ENCODE data around the gene PRKG2.

The PRKG2 gene

DNA sequence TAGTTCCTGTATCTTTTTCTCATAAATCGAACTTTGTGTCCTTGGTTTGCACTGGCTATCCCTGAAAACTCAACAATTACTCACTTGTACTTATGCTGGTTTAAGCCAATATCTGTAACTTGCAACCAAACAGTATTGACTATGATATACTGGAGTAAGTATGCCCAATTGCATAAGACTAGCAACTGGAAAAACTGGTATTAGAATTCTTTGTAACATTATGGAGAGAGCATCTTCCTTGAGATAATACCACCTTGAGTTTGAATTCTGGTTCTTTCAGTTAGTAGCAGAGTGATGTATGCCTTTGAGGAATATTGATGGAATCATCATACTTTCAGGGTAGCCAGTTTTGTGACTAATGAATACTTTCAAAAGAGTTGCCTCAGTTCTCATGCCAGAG lies 156.4 kb downstream of the PRKG2 start:
- TF ChIP-seq, protein P1, sequence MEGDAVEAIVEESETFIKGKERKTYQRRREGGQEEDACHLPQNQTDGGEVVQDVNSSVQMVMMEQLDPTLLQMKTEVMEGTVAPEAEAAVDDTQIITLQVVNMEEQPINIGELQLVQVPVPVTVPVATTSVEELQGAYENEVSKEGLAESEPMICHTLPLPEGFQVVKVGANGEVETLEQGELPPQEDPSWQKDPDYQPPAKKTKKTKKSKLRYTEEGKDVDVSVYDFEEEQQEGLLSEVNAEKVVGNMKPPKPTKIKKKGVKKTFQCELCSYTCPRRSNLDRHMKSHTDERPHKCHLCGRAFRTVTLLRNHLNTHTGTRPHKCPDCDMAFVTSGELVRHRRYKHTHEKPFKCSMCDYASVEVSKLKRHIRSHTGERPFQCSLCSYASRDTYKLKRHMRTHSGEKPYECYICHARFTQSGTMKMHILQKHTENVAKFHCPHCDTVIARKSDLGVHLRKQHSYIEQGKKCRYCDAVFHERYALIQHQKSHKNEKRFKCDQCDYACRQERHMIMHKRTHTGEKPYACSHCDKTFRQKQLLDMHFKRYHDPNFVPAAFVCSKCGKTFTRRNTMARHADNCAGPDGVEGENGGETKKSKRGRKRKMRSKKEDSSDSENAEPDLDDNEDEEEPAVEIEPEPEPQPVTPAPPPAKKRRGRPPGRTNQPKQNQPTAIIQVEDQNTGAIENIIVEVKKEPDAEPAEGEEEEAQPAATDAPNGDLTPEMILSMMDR (IDR thresholded peaks at IDR 0.05): no peak

DNA sequence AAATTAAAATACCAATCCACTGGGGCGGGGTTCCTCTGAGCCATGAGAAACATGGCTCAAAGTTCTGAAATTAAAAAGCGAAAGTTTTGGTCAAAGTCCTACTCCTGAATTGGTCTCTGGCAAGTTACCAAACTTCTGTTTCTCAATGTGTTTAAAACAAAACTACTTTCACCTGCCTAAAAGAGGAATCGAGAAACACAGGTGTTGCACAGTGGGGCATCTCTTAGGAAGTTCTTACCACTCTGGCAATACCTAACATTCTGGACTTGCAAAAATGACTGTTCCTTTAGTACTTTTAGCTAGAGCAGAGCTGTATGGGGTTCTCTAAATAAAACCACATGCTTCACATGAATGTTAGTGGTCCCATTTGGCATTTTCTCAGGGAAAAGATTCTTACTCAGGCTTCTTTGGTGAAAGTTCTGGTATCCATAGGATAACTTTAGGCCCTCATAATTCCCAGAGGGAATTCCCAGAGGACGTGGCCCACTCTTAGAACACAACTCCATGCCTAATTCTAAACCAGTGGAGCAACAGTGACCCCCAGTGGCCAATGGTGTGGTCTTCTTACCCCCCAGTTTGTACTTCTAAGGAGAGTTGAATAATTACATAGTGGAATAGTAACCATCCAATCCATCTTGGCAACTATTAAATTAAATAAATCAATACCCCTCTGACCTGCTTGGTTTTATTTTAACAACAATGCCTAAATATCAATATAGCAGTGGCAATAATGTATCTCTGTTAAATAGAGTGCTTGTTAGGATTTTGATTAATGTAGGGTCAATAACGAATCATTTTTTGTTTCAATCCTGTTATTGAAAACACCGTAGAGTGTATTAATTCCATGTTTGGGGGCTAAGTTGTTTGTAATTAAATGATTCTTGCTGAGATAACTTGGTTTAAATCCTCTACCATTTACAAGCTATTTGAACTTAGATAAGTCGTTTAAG lies 162.6 kb downstream of the PRKG2 start:
- TF ChIP-seq, protein P1 (IDR thresholded peaks at IDR 0.05): peak; percentile 73

DNA sequence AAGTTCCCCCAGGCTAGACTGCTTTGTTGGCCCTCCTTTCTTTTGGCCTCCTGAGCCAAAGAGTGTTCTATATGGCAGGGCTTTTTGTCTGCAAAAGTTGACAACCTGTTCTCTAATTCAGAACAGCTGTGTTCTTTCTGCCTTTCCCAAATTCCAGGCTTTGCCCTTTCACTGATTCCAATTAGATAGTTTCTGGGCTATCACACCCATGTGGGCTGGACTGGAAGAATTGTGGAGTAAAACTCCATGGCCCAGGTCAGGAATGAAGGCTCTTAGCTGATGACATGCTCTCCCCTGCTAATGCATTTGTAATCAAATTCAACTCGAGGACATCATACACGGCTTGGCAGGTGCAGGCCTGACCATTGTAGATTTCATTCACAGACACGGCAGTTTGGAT lies 165.1 kb downstream of the PRKG2 start:
- TF ChIP-seq, protein P1 (IDR thresholded peaks at IDR 0.05): no peak

DNA sequence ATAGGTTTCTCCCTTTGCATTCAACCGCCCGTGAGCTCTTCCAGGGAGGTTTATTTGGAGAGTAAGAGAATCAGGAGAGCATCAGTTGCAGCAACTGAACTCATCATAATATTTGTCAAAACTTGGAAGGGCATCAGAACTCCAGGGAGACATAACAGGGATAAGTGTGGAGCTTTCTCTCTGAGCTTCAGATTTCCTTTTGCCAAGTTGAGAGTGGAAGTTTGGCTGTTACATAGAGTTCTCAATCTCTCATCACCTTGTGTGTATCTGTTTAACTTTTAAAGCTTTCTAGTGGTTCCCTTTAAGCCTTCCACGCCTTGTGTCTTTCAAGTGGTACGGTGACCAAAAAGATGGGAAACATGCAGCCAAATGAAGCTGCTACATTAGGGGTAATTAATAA lies 165.7 kb downstream of the PRKG2 start:
- TF ChIP-seq, protein P1 (IDR thresholded peaks at IDR 0.05): no peak

DNA sequence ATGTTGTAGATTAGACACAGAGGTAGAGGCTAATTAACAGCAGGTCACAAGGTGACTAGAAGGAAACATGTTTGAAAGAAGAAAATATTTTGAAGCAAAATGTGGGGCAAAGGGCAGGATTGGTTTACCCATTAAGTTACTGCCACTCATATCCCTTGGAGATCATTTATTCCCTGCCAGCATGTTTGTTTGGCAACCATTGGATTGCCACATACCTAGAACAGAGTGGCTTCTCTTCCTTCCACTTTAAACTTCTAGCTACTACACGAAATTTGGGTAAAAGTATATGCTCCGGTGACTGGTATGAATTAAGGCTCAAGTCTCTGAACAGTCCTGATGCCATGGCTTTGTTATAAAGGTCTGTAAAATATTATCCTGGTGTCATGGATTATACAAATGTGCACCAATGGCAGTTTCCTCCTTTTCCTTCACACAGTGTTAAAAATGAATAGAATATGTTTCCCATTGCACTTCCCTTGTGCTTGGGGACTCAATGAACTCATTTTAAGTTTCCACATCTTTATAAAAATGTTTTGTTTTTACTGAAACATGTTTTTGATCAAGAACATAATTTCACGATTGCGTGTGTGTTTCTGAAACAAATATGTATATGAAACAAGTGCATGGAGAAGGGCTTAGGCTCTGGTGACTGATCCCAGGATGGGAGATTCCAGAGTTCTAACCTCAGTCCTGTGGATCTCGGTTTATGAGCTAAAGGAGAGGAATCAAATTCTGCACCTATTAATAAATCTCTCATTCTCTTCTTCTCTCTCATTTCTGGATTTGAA lies 172.2 kb downstream of the PRKG2 start:
- TF ChIP-seq, protein P1 (IDR thresholded peaks at IDR 0.05): no peak

DNA sequence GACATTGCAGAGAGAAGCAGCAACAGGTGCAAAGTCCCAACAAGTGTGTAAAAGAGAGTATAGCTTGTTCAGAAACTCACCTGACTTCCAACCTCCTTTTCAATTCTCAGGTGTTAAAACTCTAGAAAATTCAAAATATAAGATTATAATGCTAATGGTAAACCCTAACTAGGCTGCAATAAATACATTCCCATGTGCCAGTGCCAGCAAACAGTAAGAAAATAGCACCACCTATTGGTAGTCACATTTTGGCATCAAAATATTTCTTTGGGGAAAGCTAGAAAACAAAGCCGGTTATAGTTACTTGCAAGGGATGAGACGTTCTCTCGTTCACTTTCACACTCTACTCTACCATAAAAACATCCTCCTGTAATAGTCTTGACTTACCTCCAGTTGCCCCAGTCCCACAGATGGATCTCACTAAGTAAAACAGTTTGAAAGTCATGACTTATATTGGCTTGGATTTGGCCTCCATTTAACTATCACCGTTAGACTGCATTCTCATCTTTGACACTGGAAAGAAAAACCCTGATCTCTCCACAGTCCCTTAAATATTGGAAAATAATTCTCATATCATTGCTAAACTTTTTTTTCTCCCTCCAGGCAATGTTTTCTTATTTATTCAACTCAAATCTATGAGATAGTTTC lies 174.9 kb downstream of the PRKG2 start:
- TF ChIP-seq, protein P1 (IDR thresholded peaks at IDR 0.05): peak; percentile 75

DNA sequence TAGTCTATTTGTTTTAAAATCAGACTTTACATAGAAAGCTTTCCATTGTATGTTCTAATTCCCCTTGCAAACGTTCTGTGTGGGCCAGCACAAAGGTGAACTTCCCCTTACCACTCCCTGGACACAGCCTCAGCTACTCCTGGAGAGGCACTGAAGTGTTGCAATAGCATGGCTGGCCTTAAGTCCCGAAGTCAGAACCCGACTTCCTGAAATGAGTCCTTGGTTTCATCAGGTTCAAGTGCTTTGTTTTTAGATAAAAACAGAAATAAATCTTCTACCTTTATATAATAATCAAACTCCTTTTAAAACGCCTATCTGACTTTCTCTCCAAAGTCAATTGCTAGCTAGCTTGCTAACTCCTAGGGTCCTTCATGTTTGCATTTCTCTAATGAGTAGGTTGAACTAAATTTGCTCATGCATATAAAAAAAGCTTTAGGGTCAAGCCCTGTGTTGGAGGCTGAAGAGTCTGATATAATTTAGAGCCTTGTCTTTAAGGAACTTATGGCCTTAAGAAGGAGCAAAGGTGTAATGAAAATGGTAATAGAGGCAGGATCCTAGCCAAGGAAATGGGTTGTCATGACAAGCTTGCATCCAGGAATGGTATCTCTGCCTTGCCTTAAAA lies 175.6 kb downstream of the PRKG2 start:
- TF ChIP-seq, protein P1 (IDR thresholded peaks at IDR 0.05): no peak

Measured in LNCAP (cell line).